HEK293 (cell line): Measurements from ENCODE around the gene CABCOCO1.

ENCODE experiments used
- CTCF ChIA-PET: fragments of 350-600 bp; formaldehyde crosslinking; extraction: SDS; loops from one replicate; lab custom pipeline; 2021; ENCODE audit warnings: antibody characterized with exemption; lab: Yijun Ruan, JAX
- POLR2A ChIA-PET: fragments of 300-600 bp; formaldehyde crosslinking; extraction: SDS; loops from one replicate; lab custom pipeline; 2020; ENCODE audit warnings: antibody characterized with exemption, inconsistent platforms; lab: Yijun Ruan, JAX
- H3K27ac ChIP-seq: fragments of 200-500 bp; sonication (Bioruptor generic); 2 replicates; pipeline ENCODE4 v1.5.1; 2014; ENCODE audit warnings: low read depth, low read length, control low read depth, inconsistent platforms; ENCODE audit errors: extremely low read depth
- H3K36me3 ChIP-seq, 2 experiments: fragments of 200-500 bp in 1 of 2; sonication (Bioruptor generic) in 1 of 2; 1 replicate in 1 of 2; 2 replicates in 1 of 2; pipeline ENCODE4 v1.5.1; 2014 to 2017; ENCODE audit warnings: inconsistent platforms in 2 of 2, low read length in 2 of 2; ENCODE audit not compliant: control insufficient read depth in 2 of 2, insufficient read depth in 1 of 2
- H3K4me1 ChIP-seq: fragments of 200-500 bp; sonication (Bioruptor generic); 2 replicates; pipeline ENCODE4 v1.5.1; 2014; ENCODE audit warnings: mild to moderate bottlenecking, low read length, inconsistent platforms; ENCODE audit not compliant: control insufficient read depth, insufficient read depth
- H3K4me3 ChIP-seq: 2 replicates; pipeline ENCODE4 v1.5.1; 2011; ENCODE audit warnings: low read depth, mild to moderate bottlenecking, control low read depth, low read length, moderate library complexity
- H3K9me3 ChIP-seq: fragments of 200-500 bp; sonication (Bioruptor generic); 2 replicates; pipeline ENCODE4 v1.5.1; 2014; ENCODE audit warnings: low read depth, low read length, inconsistent platforms; ENCODE audit not compliant: control insufficient read depth, insufficient read depth
- GLIS2 ChIP-seq: fragments of 450-650 bp; formaldehyde crosslinking; IDR thresholded peaks from 2 replicates; pipeline ENCODE4 v1.5.1; 2016; ENCODE audit warnings: missing biosample characterization, missing genetic modification characterization
- MEIS1 ChIP-seq: sonication (generic); formaldehyde crosslinking; IDR thresholded peaks from 2 replicates; pipeline ENCODE4 v1.8.1; 2022; ENCODE audit warnings: missing genetic modification reagents, mild to moderate bottlenecking, borderline replicate concordance
- ZBTB21 ChIP-seq: fragments of 450-650 bp; formaldehyde crosslinking; IDR thresholded peaks from 2 replicates; pipeline ENCODE4 v1.5.1; 2017; ENCODE audit warnings: missing biosample characterization, missing genetic modification characterization
- ZBTB8A ChIP-seq: fragments of 450-650 bp; formaldehyde crosslinking; IDR thresholded peaks from 2 replicates; pipeline ENCODE4 v1.5.1; 2016; ENCODE audit warnings: missing biosample characterization, missing genetic modification characterization
- ZNF140 ChIP-seq: fragments of 450-650 bp; formaldehyde crosslinking; IDR thresholded peaks from 2 replicates; pipeline ENCODE4 v1.5.1; 2016; ENCODE audit warnings: missing biosample characterization, missing genetic modification characterization
- ZNF221 ChIP-seq: fragments of 450-650 bp; formaldehyde crosslinking; IDR thresholded peaks from 2 replicates; pipeline ENCODE4 v1.5.1; 2017; ENCODE audit warnings: missing biosample characterization, missing genetic modification characterization, borderline replicate concordance
- ZNF24 ChIP-seq: fragments of 450-650 bp; formaldehyde crosslinking; IDR thresholded peaks from 2 replicates; pipeline ENCODE4 v1.5.1; 2016; ENCODE audit warnings: missing biosample characterization, missing genetic modification characterization
- ZNF266 ChIP-seq: fragments of 450-650 bp; formaldehyde crosslinking; IDR thresholded peaks from 2 replicates; pipeline ENCODE4 v1.5.1; 2016; ENCODE audit warnings: missing biosample characterization, missing genetic modification characterization, low read depth
- ZNF292 ChIP-seq: fragments of 450-650 bp; formaldehyde crosslinking; IDR thresholded peaks from 2 replicates; pipeline ENCODE4 v1.5.1; 2016; ENCODE audit warnings: low read depth, missing biosample characterization, missing genetic modification characterization, borderline replicate concordance
- ZNF664 ChIP-seq: fragments of 450-650 bp; formaldehyde crosslinking; IDR thresholded peaks from 2 replicates; pipeline ENCODE4 v1.5.1; 2016; ENCODE audit warnings: missing biosample characterization, missing genetic modification characterization
- ZNF777 ChIP-seq: fragments of 450-650 bp; formaldehyde crosslinking; IDR thresholded peaks from 2 replicates; pipeline ENCODE4 v1.5.1; 2017; ENCODE audit warnings: missing biosample characterization, missing genetic modification characterization, borderline replicate concordance
- ZSCAN23 ChIP-seq: fragments of 450-650 bp; formaldehyde crosslinking; IDR thresholded peaks from 2 replicates; pipeline ENCODE4 v1.5.1; 2016; ENCODE audit warnings: missing biosample characterization, missing genetic modification characterization
- TF ChIP-seq, protein P1 (sequence below): fragments of 450-650 bp; formaldehyde crosslinking; IDR thresholded peaks from 2 replicates; pipeline ENCODE4 v1.5.1; 2016; ENCODE audit warnings: missing biosample characterization, missing genetic modification characterization
- TF ChIP-seq, protein P2 (sequence below): fragments of 450-650 bp; formaldehyde crosslinking; IDR thresholded peaks from 2 replicates; pipeline ENCODE4 v1.5.1; 2017; ENCODE audit warnings: missing biosample characterization, missing genetic modification characterization
- TF ChIP-seq, protein P3 (sequence below): fragments of 450-650 bp; formaldehyde crosslinking; IDR thresholded peaks from 2 replicates; pipeline ENCODE4 v1.5.1; 2016; ENCODE audit warnings: missing biosample characterization, missing genetic modification characterization
- TF ChIP-seq, protein P4 (sequence below): sonication (generic); formaldehyde crosslinking; IDR thresholded peaks from 2 replicates; pipeline ENCODE4 v1.8.1; 2022; ENCODE audit warnings: mild to moderate bottlenecking, moderate library complexity, missing genetic modification reagents

Gene CABCOCO1

DNA sequence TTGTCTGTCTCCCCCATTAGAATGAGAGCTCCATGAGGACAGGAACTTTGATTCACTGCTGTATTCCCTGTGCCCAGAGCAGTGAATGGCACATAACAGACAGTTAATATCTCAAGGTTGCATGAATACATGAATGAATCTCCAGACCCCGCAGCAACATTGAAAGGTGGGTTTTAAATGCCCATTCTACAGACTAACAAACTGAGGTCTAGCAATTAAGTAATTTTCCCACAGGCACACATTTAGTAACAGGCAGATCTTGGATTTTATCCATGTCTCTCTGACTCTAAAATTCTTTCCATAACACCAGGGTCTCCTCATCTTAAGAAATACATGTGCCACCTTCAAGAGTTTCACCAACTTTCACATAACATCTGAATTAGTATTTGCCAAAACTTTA lies 134.1 kb downstream of the CABCOCO1 start (continued):
- TF ChIP-seq, protein P1, sequence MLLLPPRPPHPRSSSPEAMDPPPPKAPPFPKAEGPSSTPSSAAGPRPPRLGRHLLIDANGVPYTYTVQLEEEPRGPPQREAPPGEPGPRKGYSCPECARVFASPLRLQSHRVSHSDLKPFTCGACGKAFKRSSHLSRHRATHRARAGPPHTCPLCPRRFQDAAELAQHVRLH (tag by site-specific recombination): no peak
- no peak for TF ChIP-seq ZNF266 (tag by site-specific recombination)

DNA sequence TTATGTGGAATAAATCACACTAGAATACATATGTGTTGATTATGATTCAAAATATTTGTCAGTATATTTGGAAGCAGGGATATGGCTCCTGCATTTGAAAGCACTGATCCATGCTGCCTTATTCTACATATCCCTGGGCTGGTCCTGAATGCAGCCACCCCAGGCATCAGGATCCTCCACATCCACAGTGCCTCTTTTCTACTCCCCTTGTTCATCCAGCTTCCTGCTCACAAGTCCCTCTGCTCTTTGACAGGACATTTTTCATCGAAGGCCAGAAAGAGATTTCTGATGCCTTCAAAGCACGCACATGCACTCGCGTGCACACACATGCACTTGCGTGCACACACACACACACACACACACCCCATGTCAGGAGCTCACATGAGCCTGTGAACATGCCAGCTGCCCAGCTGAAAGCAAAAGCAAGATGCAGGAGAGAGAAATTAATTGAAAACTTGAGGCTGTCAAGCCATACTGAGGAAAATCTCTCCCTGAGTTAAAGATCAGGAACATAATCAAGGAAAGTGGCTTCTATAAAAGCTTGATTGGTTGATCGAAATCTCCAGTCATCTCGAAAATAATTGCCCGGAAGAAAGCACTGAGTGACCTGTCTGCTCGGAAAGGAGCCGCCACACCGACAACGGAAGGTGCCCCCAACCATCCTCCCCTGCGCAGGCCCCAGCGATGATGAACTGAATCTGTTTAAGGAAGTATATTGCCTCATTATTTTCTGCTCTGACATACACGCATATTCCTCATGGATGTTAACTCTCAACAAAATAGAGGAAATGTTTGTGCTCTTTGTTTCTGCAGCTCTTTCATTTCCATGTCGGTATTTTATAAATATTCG lies 134.8 kb downstream of the CABCOCO1 start:
- ChIA-PET CTCF (interaction anchor here (0.8 kb wide), 1 partner anchor 22 kb away, joined by 3 read pairs; no protein-coding TSS in a partner anchor), POLR2A (no interaction called here)
- TF ChIP-seq, protein P2, sequence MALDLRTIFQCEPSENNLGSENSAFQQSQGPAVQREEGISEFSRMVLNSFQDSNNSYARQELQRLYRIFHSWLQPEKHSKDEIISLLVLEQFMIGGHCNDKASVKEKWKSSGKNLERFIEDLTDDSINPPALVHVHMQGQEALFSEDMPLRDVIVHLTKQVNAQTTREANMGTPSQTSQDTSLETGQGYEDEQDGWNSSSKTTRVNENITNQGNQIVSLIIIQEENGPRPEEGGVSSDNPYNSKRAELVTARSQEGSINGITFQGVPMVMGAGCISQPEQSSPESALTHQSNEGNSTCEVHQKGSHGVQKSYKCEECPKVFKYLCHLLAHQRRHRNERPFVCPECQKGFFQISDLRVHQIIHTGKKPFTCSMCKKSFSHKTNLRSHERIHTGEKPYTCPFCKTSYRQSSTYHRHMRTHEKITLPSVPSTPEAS (tag by site-specific recombination): peak; percentile 46; the same call in 1 of the 2 replicates
- no peak for TF ChIP-seq ZBTB21 (tag by site-specific recombination)
- TF ChIP-seq, protein P3, sequence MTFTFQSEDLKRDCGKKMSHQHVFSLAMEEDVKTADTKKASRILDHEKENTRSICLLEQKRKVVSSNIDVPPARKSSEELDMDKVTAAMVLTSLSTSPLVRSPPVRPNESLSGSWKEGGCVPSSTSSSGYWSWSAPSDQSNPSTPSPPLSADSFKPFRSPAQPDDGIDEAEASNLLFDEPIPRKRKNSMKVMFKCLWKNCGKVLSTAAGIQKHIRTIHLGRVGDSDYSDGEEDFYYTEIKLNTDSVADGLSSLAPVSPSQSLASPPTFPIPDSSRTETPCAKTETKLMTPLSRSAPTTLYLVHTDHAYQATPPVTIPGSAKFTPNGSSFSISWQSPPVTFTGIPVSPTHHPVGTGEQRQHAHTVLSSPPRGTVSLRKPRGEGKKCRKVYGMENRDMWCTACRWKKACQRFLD (tag by site-specific recombination): no peak
- Histone ChIP-seq H3K4me3 (no peak overlapping the region), H3K27ac (no peak overlapping the region), H3K36me3 (no peaks in the 10 kb centered on the region), H3K9me3 (no peaks in the 10 kb centered on the region), H3K4me1 (0 out of 2 replicates have a peak, but pooled peaks cover 3% of the 10 kb centered on the region)

DNA sequence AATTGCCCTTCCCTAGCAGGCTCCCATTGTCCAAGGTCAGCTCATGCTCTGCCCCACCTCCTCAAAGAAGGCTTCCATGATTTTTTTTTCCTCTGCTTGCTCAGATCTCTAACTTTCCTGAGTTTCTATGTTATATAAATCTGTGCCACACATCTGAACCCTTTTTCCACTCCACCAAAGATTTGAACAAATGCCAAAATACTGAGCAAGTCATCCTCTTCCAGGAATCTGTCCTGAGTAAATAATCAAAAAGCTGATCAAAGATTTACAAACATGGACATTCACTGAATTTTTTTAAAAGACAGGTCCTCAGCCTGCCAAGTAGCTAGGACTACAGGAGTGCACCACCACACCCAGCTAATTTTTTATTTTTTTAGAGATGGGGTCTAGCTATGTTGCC lies 136.0 kb downstream of the CABCOCO1 start:
- no peak overlapping the region for H3K27ac ChIP-seq
- no peak overlapping the region for H3K4me3 ChIP-seq
- H3K36me3 ChIP-seq: no peaks in the 10 kb centered on the region
- ChIA-PET POLR2A (no interaction called here), CTCF (interaction anchor here (0.6 to 1.2 kb wide), 4 partner anchors 21 to 447 kb away, joined by 3 to 6 read pairs (median 3); no protein-coding TSS in a partner anchor)
- H3K4me1 ChIP-seq: 0 out of 2 replicates have a peak, but pooled peaks cover 3% of the 10 kb centered on the region
- TF ChIP-seq, protein P4, sequence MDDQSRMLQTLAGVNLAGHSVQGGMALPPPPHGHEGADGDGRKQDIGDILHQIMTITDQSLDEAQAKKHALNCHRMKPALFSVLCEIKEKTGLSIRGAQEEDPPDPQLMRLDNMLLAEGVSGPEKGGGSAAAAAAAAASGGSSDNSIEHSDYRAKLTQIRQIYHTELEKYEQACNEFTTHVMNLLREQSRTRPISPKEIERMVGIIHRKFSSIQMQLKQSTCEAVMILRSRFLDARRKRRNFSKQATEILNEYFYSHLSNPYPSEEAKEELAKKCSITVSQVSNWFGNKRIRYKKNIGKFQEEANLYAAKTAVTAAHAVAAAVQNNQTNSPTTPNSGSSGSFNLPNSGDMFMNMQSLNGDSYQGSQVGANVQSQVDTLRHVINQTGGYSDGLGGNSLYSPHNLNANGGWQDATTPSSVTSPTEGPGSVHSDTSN (CRISPR knock-in tag): no peak
- TF ChIP-seq ZSCAN23 (tag by site-specific recombination) (no peak), MEIS1 (CRISPR knock-in tag) (no peak), ZNF664 (tag by site-specific recombination) (no peak), ZNF24 (tag by site-specific recombination) (no peak), ZBTB8A (tag by site-specific recombination) (no peak), ZNF777 (tag by site-specific recombination) (no peak), ZNF221 (no peak), GLIS2 (tag by site-specific recombination) (no peak), ZNF292 (no peak), ZNF140 (tag by site-specific recombination) (no peak)
- TF ChIP-seq, protein P1 (tag by site-specific recombination): no peak
- H3K9me3 ChIP-seq: no peaks in the 10 kb centered on the region
